ENCODE results near the gene CEP89.
"Not testable (repeated sequence)": the region's sequence is repeated elsewhere in the genome, so short reads cannot be mapped to it uniquely, and the experiment has no call there.

CEP89 gene

DNA sequence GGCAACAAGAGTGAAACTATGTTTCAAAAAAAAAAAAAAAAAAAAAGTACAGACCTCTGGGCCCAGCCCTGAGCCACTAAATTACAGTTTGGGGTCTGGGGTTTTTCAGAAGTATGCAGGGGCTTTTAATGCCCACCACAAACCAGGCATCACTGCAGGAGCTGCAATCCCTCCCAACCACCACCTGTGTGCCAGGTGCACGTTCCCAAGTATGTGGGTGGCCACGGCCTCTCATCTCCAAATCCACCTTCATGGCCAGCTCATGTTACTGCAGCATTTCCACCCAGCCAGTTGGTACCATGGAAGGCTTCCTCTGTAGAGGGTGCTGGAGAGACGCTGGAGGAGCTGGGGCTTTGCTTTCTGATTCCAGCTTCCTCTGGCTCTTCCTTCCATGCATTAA lies 26.5 kb downstream of the CEP89 start:
- DNase-seq, result no peak

GRCh38 chr19:32941273-32941672 lies 30.5 kb downstream of the CEP89 start:
- DNase-seq, result not testable (repeated sequence)

DNA sequence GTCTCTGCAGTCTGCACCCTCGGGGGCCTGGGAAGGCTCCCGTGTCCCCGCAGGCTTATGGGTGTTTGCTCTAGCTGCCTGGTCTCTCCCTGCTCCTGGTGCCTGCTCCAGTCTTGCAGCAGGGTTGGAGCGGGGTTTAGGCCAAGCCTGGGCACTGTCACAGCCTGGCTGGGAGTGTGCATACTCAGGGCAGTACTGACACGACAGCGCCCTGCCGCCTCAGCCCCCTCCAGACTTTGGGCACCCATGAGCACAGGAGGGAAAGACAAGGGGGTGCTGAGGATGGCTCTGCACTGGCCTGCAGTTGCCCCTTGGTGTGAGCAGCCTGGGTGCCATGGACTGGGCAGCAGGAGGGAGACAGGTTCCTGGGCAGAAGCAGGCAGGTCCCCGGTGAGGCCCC lies 35.7 kb downstream of the CEP89 start:
- no peak for DNase-seq

DNA sequence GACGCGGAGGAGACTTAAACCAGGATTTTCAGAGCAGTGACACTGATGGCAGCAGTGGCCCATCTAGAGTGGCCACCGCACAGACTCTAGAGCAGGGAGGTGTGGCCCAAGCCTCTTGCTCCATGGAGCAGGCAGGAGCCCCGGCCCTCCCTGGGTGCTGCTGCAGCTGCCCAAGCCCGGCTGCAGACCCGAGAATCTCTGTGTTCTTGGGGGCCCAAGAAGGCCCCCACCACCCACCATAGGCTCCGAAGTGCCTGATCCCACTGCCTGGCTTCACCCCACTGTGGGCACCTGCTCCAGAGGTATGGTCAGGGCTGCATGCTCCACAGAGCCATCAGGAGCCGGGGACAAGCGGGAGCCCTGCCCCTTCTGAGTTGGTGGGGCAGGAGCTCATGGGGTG lies 36.1 kb downstream of the CEP89 start:
- DNase-seq, result no peak

- no peak for DNase-seq
These were observed 38.2 kb downstream of the CEP89 start for GRCh38 chr19:32933571-32933970.

DNA sequence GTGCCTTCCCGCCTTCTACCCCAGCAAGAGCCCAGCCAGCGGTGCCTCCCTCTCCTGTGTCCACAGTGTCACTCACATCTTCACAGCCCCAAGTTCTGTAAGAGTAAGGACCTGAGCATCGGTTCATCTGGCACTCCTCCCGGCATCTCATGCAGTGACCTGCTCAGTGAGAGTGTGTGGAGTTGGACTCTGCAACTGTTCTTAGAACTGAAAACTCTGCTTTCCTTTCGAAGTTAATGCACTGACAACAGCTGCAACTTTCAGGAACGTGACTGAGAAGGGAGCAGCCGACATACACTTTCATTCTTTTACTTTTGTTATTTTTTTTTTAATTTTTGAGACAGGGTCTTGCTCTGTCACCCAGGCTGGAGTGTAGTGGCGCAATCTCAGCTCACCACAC lies 41.2 kb downstream of the CEP89 start:
- DNase-seq, result no peak

DNA sequence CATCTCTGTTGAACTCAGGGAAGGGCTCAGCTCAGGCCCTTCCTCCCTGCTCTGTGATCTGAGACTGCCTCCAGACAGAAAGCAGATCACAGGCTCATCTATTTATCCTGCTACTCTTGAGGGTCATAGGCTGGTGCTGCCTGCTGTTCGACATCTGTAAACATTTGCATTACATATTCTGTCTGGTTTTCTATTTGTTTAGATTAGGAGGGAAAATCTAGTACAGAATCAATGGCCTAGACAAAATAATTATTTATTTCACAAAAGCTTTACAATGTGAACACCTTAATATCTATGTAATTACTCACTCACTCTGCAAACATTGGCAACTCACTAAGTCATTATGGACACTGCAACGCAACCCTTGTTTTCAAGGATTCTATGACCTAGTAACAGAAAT lies 43.0 kb downstream of the CEP89 start:
- DNase-seq, result no peak

DNA sequence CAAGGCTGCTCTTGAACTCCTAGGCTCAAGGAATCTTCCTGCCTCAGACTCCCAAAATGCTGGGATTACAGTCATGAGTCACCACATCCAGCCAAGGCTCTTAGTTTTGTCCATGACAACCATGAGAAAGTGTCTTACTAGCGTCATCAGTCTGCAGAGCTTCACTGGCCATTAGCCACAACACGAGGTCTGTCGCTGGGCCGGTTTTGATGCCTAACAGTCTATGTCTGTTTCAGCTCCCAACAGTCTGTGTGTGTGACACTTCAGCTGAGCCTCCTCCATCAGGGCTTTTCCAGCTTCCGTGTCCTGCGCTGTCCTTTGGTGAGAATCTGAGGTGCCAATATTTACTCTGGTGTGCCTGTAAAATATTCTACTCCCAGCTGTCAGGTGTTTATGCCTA lies 47.6 kb downstream of the CEP89 start:
- peak; percentile 6 for DNase-seq

DNA sequence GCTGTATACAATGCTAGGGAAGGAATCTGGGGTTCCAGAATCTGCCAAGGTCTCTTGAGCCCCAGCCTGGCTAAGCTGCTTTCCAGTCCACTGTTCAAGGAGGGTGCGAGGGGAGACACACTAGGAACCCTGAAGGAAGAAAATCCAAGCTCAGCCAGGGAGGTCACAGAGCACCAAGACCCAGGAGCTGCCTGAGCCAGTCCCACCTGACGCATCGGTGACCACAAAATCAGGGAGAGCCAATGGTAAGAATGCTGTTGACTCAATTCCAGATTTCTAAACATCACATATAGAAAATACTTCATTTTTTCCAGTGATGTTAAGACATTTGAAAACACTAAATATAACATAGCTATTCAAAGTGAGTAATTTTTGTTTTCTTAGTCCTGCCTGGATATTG lies 50.1 kb downstream of the CEP89 start:
- DNase-seq, result no peak

DNA sequence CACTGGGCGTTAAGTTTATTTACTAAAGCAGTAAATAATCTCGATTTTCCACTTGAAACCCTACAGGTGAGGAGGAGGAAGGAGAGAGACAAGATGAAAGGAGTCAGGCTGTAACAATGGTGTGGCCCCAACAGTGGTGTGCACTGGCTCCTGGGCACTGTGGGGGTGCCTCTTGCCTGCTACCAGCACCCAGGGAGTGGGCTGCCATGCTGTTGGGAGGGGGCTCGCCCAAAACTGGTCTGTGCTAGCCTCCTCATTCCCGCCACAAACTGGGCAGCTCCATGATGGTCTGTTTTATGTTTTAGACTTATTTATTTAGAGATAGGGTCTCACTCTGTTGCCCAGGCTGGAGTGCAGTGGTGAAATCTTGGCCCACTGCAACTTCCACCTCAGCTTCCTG lies 52.4 kb downstream of the CEP89 start:
- DNase-seq, result no peak

GRCh38 chr19:32917616-32917996 lies 54.2 kb downstream of the CEP89 start:
- DNase-seq, result no peak

GRCh38 chr19:32916969-32917615 lies 54.7 kb downstream of the CEP89 start:
- no peak for DNase-seq

DNA sequence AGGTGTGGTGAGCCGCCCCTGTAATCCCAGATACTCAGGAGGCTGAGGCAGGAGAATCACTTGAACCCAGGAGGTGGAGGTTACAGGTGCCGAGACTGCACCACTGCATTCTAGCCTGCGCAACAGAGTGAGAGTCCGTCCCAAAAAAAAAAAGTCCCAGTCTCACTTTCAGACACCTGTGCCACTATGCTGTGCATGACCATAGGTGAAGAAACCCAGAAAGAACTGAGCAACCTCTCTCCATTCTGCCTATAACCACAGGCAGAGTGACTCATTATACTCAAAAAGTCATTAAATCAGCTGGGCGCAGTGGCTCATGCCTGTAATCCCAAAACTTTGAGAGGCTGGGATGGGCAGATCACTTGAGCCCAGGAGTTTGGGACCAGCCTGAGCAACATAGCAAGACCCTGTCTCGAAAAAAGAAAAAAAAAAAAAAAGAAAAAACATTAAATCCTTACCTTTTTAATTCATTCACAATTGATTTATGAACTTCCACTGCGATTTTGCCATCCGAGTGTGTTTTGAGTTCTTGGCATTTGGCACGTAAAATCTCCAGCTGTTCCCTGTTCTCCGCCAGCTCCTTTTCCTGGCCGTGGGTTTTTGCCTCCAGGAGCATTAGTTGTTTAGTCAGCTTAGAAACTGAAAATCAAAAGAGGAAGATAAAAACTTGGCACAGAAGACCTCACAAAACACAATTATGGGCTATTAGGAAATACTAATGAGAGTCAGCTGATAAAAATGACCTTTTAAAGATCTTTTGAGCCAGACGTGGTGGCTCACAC lies 56.7 kb downstream of the CEP89 start:
- DNase-seq, result no peak

DNA sequence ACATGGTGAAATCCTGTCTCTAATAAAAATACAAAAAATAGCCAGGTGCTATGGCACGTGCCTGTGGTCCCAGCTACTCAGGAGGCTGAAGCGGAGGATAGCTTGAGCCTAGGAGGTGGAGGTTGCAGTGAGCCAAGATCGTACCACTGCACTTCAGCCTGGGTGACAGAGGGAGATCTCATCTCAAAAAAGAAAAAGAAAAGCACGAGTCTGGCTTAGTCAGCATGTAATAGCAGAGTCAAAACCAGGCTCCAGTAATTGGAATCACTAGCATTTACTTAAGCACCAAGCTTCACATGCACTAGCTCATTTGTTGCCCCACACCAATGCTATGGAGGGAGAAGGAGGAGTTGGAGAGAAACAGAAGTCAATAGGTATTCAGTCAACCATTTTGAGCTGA lies 60.3 kb downstream of the CEP89 start:
- DNase-seq, result no peak

GRCh38 chr19:32910874-32911273 lies 60.9 kb downstream of the CEP89 start:
- no peak for DNase-seq

- no peak for DNase-seq
These were observed 61.7 kb downstream of the CEP89 start for GRCh38 chr19:32910094-32910493.

GRCh38 chr19:32909257-32909656 lies 62.5 kb downstream of the CEP89 start:
- no peak for DNase-seq

DNA sequence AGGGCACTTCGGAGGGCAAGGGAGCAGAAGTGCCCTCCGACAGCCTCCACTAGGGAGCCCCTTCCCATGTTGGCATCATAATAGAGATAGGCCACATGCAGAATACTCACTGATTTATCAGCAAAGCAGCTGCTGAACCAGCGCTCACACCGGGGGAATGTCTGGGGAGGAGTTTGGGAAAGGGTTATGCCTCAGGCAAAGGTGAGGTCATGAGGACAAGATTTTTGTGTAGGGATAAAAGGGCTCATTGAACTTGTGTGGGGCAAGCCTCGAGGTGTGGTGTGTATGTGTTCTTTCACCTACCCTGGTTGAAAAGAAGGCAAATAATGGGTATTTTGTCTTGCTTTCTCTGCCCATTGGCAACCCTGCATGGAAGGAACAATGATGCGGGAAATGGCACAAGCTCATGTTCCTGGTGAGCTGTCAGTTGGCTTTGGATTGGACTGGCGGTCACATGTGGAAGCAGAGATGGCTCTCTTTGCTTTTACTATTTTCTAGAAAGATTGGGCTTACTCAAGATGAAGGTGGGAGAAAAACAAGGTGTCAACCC lies 63.0 kb downstream of the CEP89 start:
- DNase-seq, result no peak

DNA sequence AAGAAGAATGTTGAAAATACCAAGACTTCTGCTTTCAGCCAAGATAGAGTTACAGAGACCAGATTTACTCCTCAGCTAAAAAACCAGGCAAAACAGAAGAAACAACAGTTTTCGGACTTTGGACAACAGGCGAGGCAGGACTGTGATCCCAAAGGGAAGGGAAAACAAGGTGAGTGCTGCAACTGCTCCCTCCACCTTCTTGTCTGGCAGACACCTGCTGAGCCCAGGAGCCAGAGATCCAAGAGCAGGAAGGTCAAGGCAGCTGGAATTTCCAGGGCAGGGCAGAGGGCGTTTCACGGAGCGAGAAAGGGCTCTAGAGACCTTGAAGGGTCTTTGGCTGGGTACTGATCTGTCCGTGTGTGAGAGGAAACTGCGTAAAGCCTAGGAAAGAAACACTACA lies 69.3 kb downstream of the CEP89 start:
- DNase-seq, result no peak

- no peak for DNase-seq
These were observed 70.1 kb downstream of the CEP89 start for GRCh38 chr19:32901504-32902161.

- peak; percentile 37 for DNase-seq
These were observed 75.1 kb downstream of the CEP89 start for GRCh38 chr19:32896516-32897214.

DNA sequence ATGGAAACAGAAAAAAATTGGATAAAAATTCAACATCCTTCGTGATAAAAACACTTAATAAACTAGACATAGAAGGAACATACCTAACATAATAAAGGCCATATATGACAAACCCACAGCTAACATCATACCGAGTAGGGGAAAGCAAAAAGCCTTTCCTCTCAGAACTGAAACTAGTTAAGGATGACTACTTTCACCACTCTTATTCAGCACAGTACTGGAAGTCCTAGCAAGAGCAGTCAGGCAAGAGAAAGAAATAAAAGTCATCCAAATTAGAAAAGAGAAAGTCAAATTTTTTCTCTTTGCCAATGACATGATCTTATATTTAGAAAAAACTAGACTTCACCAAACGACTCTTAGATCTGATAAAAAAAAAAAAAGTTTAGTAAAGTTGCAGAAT lies 76.4 kb downstream of the CEP89 start:
- DNase-seq, result no peak

GRCh38 chr19:32891609-32892008 lies 80.1 kb downstream of the CEP89 start:
- no peak for DNase-seq

All from EL (cell line).